ENCODE measurements around the gene OBSL1. TPM values are rescaled to one million over a fixed set of nuclear protein-coding genes. Genes with fewer than 3 reads are reported as not detected.

OBSL1 gene
- total RNA-seq, 4 donors from 2014 or later: 33.2 to 75.7 (median 43.7) TPM

DNA sequence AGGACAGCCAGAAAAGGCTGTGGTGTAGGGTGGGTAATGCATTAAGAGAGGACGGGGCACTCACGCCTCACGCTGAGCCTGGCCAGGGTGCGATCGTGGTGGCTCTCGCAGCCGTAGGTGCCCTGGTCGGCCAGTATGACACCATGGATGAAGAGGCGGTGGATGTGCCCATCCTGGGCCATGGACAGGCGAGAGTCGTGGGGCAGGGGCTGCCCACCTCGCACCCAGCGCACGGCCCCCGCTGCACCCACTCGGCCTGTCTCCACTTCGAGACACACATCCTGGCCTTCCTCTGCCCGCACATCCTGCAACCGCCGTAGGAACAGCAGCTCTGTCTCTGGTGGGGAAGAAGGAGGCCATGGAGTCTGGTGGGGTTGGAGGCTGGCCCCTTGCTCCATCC is 15.4 kb downstream of the OBSL1 start:
- 92% methylated on average over 15 of the region's 20 CpGs for WGBS
- Histone ChIP-seq H3K36me3 (peaks cover 9% of the 10 kb centered on the region), H3K4me3 (no peak overlapping the region), H3K27ac (no peak overlapping the region), H3K4me1 (peaks cover 22% of the 10 kb centered on the region), H3K27me3 (peaks cover 25% of the 10 kb centered on the region), H3K9me3 (no peaks in the 10 kb centered on the region)
- TF ChIP-seq POLR2A (IDR thresholded peaks at IDR 0.05): no peak
- TF ChIP-seq POLR2AphosphoS5 (IDR thresholded peaks at IDR 0.05): no peak
- TF ChIP-seq EP300 (IDR thresholded peaks at IDR 0.05): no peak
- TF ChIP-seq, protein P1, sequence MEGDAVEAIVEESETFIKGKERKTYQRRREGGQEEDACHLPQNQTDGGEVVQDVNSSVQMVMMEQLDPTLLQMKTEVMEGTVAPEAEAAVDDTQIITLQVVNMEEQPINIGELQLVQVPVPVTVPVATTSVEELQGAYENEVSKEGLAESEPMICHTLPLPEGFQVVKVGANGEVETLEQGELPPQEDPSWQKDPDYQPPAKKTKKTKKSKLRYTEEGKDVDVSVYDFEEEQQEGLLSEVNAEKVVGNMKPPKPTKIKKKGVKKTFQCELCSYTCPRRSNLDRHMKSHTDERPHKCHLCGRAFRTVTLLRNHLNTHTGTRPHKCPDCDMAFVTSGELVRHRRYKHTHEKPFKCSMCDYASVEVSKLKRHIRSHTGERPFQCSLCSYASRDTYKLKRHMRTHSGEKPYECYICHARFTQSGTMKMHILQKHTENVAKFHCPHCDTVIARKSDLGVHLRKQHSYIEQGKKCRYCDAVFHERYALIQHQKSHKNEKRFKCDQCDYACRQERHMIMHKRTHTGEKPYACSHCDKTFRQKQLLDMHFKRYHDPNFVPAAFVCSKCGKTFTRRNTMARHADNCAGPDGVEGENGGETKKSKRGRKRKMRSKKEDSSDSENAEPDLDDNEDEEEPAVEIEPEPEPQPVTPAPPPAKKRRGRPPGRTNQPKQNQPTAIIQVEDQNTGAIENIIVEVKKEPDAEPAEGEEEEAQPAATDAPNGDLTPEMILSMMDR (IDR thresholded peaks at IDR 0.05): no peak
- DNase-seq (ENCODE audit: low spot score in 2 of 2): no peak

DNA sequence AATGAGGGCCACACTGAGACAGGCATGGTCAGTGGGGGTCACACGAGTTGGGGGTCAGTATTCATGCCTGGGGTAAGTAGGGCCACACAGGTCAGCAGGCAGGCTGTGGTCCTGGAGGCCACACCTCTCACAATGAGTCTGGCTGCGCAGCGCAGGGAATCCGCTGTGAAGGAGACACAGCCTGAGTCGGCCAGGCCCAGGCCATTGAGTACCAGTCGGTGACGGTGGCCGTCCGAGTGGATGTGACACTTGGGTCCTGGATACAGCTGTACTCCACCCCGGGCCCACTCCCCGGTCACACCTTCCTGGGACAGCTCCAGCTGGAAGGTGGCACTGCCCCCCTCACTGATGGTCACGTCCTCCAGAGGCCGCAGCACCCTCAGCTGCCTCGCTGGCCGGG is 17.0 kb downstream of the OBSL1 start:
- no peak for DNase-seq (ENCODE audit: low spot score in 2 of 2)
- Histone ChIP-seq H3K9me3 (no peaks in the 10 kb centered on the region), H3K27ac (no peak overlapping the region), H3K4me1 (peaks cover 22% of the 10 kb centered on the region), H3K27me3 (peaks cover 25% of the 10 kb centered on the region), H3K4me3 (no peak overlapping the region), H3K36me3 (peaks cover 9% of the 10 kb centered on the region)
- TF ChIP-seq, protein P1 (IDR thresholded peaks at IDR 0.05): no peak
- TF ChIP-seq EP300 (IDR thresholded peaks at IDR 0.05) (no peak), POLR2AphosphoS5 (IDR thresholded peaks at IDR 0.05) (no peak), POLR2A (IDR thresholded peaks at IDR 0.05) (no peak)
- WGBS: 93% methylated on average over 3 of the region's 15 CpGs

DNA sequence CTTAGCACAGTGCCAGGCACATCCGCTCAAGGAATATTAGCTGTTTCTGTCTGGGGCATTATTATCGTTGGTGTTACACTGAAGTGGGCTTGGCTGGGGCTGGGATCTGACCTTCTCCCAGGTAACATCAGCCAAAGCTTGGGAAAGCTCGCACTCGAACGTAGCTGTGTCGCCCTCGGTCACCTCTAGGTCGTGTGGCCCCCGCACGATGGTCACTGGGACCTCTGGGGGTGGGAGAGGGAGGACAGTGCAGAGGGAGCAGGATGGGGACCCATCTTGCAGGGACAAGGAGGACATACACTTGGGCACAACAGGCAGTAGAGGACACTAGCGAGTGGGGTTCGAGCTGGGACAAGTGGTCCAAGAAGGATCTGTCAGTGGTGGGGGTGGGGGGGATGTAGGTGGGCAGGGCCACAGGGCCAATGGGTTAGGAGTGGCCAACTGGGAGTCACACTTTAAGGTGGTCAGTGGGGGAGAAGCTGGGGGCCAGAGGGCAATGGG is 17.8 kb downstream of the OBSL1 start:
- no peak for TF ChIP-seq POLR2A (IDR thresholded peaks at IDR 0.05)
- TF ChIP-seq, protein P1 (IDR thresholded peaks at IDR 0.05): no peak
- Histone ChIP-seq H3K27ac (no peak overlapping the region), H3K27me3 (peaks cover 25% of the 10 kb centered on the region), H3K4me1 (peaks cover 22% of the 10 kb centered on the region), H3K36me3 (peaks cover 9% of the 10 kb centered on the region), H3K4me3 (no peak overlapping the region), H3K9me3 (no peaks in the 10 kb centered on the region)
- WGBS: 81% methylated on average over 12 of the region's 12 CpGs
- no peak for DNase-seq (ENCODE audit: low spot score in 2 of 2)

DNA sequence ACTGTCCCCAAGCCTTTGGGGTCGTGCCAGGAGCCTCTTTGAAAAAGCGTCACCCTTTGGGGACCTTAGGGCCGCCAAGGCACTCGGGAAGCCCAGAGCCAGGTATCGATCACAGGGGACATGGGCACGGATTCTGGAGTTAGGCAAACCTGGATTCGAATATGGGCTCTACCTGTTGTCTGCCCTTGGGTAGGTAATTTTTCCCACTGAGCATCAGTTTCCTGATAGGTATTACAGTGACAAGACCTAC is 18.2 kb downstream of the OBSL1 start:
- Histone ChIP-seq H3K9me3 (no peaks in the 10 kb centered on the region), H3K4me1 (peaks cover 22% of the 10 kb centered on the region), H3K4me3 (peak overlapping the region; percentile 70), H3K36me3 (peaks cover 9% of the 10 kb centered on the region), H3K27me3 (peaks cover 25% of the 10 kb centered on the region), H3K27ac (no peak overlapping the region)
- 39% methylated on average over 7 of the region's 7 CpGs for WGBS
- no peak for DNase-seq (ENCODE audit: low spot score in 2 of 2)
- TF ChIP-seq, protein P1 (IDR thresholded peaks at IDR 0.05): no peak
- TF ChIP-seq EP300 (IDR thresholded peaks at IDR 0.05) (no peak), POLR2AphosphoS5 (IDR thresholded peaks at IDR 0.05) (no peak), POLR2A (IDR thresholded peaks at IDR 0.05) (no peak)

DNA sequence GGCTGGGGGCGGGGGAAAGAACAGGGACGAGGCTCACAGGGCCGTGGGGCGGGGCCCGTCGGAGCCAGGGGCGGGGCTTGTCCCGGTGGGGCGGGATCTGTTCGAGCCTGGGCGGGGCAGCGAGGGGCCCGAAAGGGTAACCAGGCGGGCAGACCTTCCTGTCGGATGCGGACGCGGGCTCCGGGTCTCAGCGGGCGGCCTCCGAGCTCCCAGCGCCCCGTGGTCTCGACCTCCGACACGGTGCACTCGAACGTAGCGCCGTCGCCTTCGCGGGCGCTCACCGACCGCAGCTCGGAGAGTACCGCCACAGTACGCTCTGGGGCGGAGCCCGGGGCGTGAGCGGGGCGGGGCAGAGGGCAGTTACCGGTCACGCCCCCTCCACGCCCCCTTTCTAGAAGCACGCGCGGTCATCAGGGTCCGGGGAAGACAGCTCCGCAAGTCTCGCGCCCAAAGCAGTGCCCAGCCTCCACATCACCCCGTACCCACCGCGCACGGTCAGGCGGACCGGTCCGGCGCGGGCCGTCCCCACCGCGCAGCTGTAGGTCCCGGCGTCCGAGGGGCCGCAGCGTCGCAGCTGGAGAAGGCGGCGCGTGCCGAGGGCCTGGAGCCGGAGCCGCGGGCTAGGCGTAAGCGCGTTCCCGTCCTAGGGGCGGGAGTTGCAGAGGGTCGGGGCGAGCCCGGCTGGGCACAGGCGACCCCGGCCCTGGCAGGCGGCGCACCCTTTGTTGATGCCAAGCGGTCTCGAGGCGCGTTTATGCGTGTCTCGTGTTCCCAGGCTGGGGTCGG is 18.8 kb downstream of the OBSL1 start:
- H3K4me3 ChIP-seq: peak overlapping the region; percentile 70
- TF ChIP-seq POLR2AphosphoS5 (IDR thresholded peaks at IDR 0.05) (no peak), POLR2A (IDR thresholded peaks at IDR 0.05) (no peak), EP300 (IDR thresholded peaks at IDR 0.05) (no peak)
- TF ChIP-seq, protein P1 (IDR thresholded peaks at IDR 0.05): no peak
- H3K27ac ChIP-seq: no peak overlapping the region
- DNase-seq (ENCODE audit: low spot score in 2 of 2): peak; percentile 90 to 91
- H3K27me3 ChIP-seq: peaks cover 25% of the 10 kb centered on the region
- H3K4me1 ChIP-seq: peaks cover 22% of the 10 kb centered on the region
- 4% methylated on average over 25 of the region's 99 CpGs for WGBS
- no peaks in the 10 kb centered on the region for H3K9me3 ChIP-seq
- peaks cover 9% of the 10 kb centered on the region for H3K36me3 ChIP-seq

Measured in suprapubic skin (tissue), 4 donors.